ENCODE results near the gene AMMECR1. TPM values are rescaled to one million over a fixed set of nuclear protein-coding genes. Genes with fewer than 3 reads are reported as not detected.

The AMMECR1 gene
- polyA plus RNA-seq, 1 donor from 2014 or later, result 3.7 TPM

DNA sequence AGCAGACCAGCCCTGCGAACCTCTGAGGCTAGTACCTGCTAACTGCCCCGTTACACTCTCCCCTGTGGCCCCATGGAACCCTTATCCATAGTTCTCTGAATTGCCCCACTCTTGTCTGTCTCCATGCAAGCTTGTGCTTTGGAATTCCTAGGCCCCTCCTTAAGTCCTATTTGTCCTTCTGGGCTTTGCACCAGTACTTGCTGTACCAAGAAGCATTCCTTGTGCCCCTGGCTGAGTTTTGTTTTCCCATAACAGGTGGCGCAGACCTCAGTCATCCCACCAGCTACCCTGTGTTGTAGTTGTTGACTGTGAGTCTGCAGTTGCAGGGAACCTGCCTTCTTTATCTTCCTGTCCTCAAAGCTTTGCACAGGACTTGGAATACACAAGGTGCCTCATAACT, 147.9 kb downstream of the AMMECR1 start:
- no peak overlapping the region for H3K4me3 ChIP-seq (ENCODE audit: low read length)
- no peak overlapping the region for H2AFZ ChIP-seq (ENCODE audit: low read depth, low read length)
- no peaks in the 10 kb centered on the region for H3F3A ChIP-seq (ENCODE audit: insufficient read depth, low read length, poor library complexity, severe bottlenecking)
- H3K4me2 ChIP-seq (ENCODE audit: low read length), result no peak overlapping the region
- H4K20me1 ChIP-seq (ENCODE audit: insufficient read depth), result no peaks in the 10 kb centered on the region
- no peak overlapping the region for H3K27ac ChIP-seq (ENCODE audit: low read length)
- H3K9me2 ChIP-seq (ENCODE audit: insufficient read depth, low read length), result no peaks in the 10 kb centered on the region
- TF ChIP-seq RAD21 (conservative IDR thresholded peaks at IDR 0.05) (no peak), MXI1 (conservative IDR thresholded peaks at IDR 0.05; ENCODE audit: poor library complexity, severe bottlenecking) (no peak), EP300 (conservative IDR thresholded peaks at IDR 0.05; ENCODE audit: poor library complexity, severe bottlenecking) (no peak), EZH2 (IDR thresholded peaks at IDR 0.05; ENCODE audit: borderline replicate concordance, insufficient read depth, low read length, poor library complexity, severe bottlenecking) (no peak), TAF1 (IDR thresholded peaks at IDR 0.05; ENCODE audit: low read depth) (no peak)
- H3K36me3 ChIP-seq (ENCODE audit: insufficient read depth, low read length), result no peaks in the 10 kb centered on the region
- H3K9me3 ChIP-seq (ENCODE audit: low read length), result no peaks in the 10 kb centered on the region
- no peaks in the 10 kb centered on the region for H3K79me2 ChIP-seq (replicated peaks; ENCODE audit: insufficient read depth, low read length)
- H3K27me3 ChIP-seq (ENCODE audit: insufficient read depth, low read depth, low read length), result no peaks in the 10 kb centered on the region
- H3K9ac ChIP-seq (ENCODE audit: low read length), result no peak overlapping the region

DNA sequence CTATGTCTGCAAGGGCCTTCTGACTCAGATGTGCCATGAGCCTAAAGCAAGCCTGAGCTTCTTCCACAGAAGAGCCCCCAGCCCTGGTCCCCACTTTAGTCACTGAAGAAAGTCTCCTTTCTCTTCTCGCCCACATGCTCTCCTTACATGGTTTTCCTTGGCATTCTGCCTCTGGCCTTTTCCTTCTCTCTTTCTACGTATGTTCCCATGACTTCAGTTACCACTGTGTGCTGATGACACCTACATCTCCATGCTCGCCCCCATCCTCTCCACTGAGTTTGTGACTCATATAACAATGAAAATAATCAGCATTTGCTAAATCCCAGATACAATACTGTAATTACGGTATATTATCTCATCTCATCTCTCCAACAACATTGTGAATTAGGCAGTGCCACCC, 149.3 kb downstream of the AMMECR1 start:
- no peaks in the 10 kb centered on the region for H4K20me1 ChIP-seq (ENCODE audit: insufficient read depth)
- no peak overlapping the region for H3K27ac ChIP-seq (ENCODE audit: low read length)
- H3F3A ChIP-seq (ENCODE audit: insufficient read depth, low read length, poor library complexity, severe bottlenecking), result no peaks in the 10 kb centered on the region
- no peak overlapping the region for H3K4me3 ChIP-seq (ENCODE audit: low read length)
- no peaks in the 10 kb centered on the region for H3K36me3 ChIP-seq (ENCODE audit: insufficient read depth, low read length)
- H3K9me3 ChIP-seq (ENCODE audit: low read length), result no peaks in the 10 kb centered on the region
- H3K9ac ChIP-seq (ENCODE audit: low read length), result no peak overlapping the region
- TF ChIP-seq EZH2 (IDR thresholded peaks at IDR 0.05; ENCODE audit: borderline replicate concordance, insufficient read depth, low read length, poor library complexity, severe bottlenecking), result no peak
- no peak for TF ChIP-seq RAD21 (conservative IDR thresholded peaks at IDR 0.05)
- no peak for TF ChIP-seq MXI1 (conservative IDR thresholded peaks at IDR 0.05; ENCODE audit: poor library complexity, severe bottlenecking)
- TF ChIP-seq REST (IDR thresholded peaks at IDR 0.05; ENCODE audit: borderline replicate concordance), result no peak
- TF ChIP-seq POLR2AphosphoS5 (IDR thresholded peaks at IDR 0.05), result no peak
- TF ChIP-seq, protein P1, sequence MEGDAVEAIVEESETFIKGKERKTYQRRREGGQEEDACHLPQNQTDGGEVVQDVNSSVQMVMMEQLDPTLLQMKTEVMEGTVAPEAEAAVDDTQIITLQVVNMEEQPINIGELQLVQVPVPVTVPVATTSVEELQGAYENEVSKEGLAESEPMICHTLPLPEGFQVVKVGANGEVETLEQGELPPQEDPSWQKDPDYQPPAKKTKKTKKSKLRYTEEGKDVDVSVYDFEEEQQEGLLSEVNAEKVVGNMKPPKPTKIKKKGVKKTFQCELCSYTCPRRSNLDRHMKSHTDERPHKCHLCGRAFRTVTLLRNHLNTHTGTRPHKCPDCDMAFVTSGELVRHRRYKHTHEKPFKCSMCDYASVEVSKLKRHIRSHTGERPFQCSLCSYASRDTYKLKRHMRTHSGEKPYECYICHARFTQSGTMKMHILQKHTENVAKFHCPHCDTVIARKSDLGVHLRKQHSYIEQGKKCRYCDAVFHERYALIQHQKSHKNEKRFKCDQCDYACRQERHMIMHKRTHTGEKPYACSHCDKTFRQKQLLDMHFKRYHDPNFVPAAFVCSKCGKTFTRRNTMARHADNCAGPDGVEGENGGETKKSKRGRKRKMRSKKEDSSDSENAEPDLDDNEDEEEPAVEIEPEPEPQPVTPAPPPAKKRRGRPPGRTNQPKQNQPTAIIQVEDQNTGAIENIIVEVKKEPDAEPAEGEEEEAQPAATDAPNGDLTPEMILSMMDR (IDR thresholded peaks at IDR 0.05; ENCODE audit: poor library complexity, severe bottlenecking), result no peak
- no peak for TF ChIP-seq SMC3 (conservative IDR thresholded peaks at IDR 0.05; ENCODE audit: poor library complexity)
- TF ChIP-seq EP300 (conservative IDR thresholded peaks at IDR 0.05; ENCODE audit: poor library complexity, severe bottlenecking), result no peak
- no peak for TF ChIP-seq TAF1 (IDR thresholded peaks at IDR 0.05; ENCODE audit: low read depth)
- no peaks in the 10 kb centered on the region for H3K27me3 ChIP-seq (ENCODE audit: insufficient read depth, low read depth, low read length)
- no peaks in the 10 kb centered on the region for H3K9me2 ChIP-seq (ENCODE audit: insufficient read depth, low read length)
- no peak overlapping the region for H2AFZ ChIP-seq (ENCODE audit: low read depth, low read length)
- H3K79me2 ChIP-seq (replicated peaks; ENCODE audit: insufficient read depth, low read length), result no peaks in the 10 kb centered on the region
- H3K4me2 ChIP-seq (ENCODE audit: low read length), result no peak overlapping the region

Measured in neural cell (in vitro differentiated cells).